ENCODE measurements around the gene ZC3H18. TPM values are rescaled to one million over a fixed set of nuclear protein-coding genes. Genes with fewer than 3 reads are reported as not detected.

Gene ZC3H18
- total RNA-seq, 4 donors from 2014 or later: 15.7 to 20.8 (median 20.3) TPM

GRCh38 chr16:88545781-88546180, 24.4 kb upstream of the ZC3H18 start:
- Histone ChIP-seq H3K27me3 (peaks cover 26% of the 10 kb centered on the region), H3K9me3 (peaks cover 14% of the 10 kb centered on the region), H3K27ac (no peak overlapping the region), H3K36me3 (no peaks in the 10 kb centered on the region), H3K4me1 (peaks cover 5% of the 10 kb centered on the region), H3K4me3 (no peak overlapping the region)
- WGBS: 59% methylated on average over 7 of the region's 7 CpGs
- DNase-seq (ENCODE audit: low spot score in 2 of 2): no peak
- TF ChIP-seq CTCF (IDR thresholded peaks at IDR 0.05) (no peak), POLR2AphosphoS5 (IDR thresholded peaks at IDR 0.05) (no peak), EP300 (IDR thresholded peaks at IDR 0.05) (no peak), POLR2A (IDR thresholded peaks at IDR 0.05) (no peak)

DNA sequence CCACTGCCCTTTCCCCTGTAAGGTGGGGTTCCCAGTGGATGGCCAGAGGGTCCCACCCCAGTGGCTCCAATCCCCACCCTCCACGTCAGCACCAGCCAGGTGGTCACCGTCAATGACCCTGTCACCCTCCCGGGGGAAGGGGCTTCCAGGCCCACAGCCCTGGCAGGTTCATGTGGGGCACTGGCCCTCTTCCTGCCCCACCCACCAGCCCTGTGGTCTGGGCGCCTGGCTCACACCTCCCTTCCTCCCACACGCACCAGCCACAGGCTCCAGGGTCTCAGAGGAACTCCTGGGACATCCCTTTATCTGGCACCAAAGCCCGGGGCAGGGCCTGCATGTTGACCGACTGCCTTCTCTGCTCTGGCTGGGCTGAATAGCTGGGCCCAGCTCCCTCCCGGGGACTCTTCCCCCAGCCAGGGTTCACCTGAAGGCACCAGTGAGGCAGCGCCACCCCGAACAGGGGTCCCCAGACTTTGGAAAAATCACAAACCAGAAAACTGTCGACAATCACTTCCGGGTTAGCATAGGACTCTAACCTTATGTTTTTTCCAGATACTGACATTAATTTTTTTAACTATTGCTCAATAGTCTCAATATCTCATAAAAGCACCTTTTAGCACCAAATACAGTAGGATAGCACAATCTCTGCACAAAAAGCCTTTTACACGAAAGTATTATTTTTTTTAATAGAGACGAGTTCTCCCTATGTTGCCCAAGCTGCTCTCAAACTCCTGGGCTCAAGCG, 21.9 kb upstream of the ZC3H18 start:
- Histone ChIP-seq H3K4me1 (peaks cover 5% of the 10 kb centered on the region), H3K9me3 (peaks cover 2% of the 10 kb centered on the region), H3K27me3 (peaks cover 20% of the 10 kb centered on the region), H3K27ac (no peak overlapping the region), H3K4me3 (no peak overlapping the region), H3K36me3 (no peaks in the 10 kb centered on the region)
- no peak for DNase-seq (ENCODE audit: low spot score in 2 of 2)
- TF ChIP-seq POLR2A (IDR thresholded peaks at IDR 0.05) (no peak), CTCF (IDR thresholded peaks at IDR 0.05) (no peak), EP300 (IDR thresholded peaks at IDR 0.05) (no peak), POLR2AphosphoS5 (IDR thresholded peaks at IDR 0.05) (no peak)
- WGBS: 78% methylated on average over 7 of the region's 15 CpGs

DNA sequence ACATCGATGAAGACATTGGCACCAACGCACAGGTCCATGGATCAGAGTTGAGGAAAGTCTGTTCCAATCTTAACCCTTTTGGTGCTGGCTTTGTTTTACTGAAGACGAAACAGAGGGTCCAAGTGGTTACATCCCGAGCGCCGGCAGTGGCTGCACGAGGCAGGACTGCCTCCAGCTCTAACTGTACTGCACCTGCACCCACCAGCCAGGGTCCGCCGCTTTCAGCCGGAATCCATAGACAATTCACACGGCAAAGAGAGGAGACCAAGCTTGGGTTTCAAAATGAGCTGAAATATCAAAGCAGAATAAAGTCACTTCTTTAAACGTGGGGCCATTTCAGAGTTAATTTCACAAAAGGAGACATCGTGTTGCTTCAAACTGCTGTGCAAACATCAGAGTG, 21.2 kb upstream of the ZC3H18 start:
- H3K27ac ChIP-seq: no peak overlapping the region
- DNase-seq (ENCODE audit: low spot score in 2 of 2): no peak
- 71% methylated on average over 13 of the region's 13 CpGs for WGBS
- TF ChIP-seq EP300 (IDR thresholded peaks at IDR 0.05): no peak
- no peak for TF ChIP-seq CTCF (IDR thresholded peaks at IDR 0.05)
- TF ChIP-seq POLR2A (IDR thresholded peaks at IDR 0.05): no peak
- TF ChIP-seq POLR2AphosphoS5 (IDR thresholded peaks at IDR 0.05): no peak
- H3K27me3 ChIP-seq: peaks cover 24% of the 10 kb centered on the region
- H3K9me3 ChIP-seq: no peaks in the 10 kb centered on the region
- no peak overlapping the region for H3K4me3 ChIP-seq
- peaks cover 5% of the 10 kb centered on the region for H3K4me1 ChIP-seq
- no peaks in the 10 kb centered on the region for H3K36me3 ChIP-seq

GRCh38 chr16:88549671-88550245, 20.4 kb upstream of the ZC3H18 start:
- Histone ChIP-seq H3K27ac (no peak overlapping the region), H3K36me3 (no peaks in the 10 kb centered on the region), H3K9me3 (no peaks in the 10 kb centered on the region), H3K4me1 (peaks cover 5% of the 10 kb centered on the region), H3K27me3 (peaks cover 29% of the 10 kb centered on the region), H3K4me3 (no peak overlapping the region)
- DNase-seq (ENCODE audit: low spot score in 2 of 2): no peak
- no peak for TF ChIP-seq CTCF (IDR thresholded peaks at IDR 0.05)
- no peak for TF ChIP-seq POLR2AphosphoS5 (IDR thresholded peaks at IDR 0.05)
- TF ChIP-seq EP300 (IDR thresholded peaks at IDR 0.05): no peak
- TF ChIP-seq POLR2A (IDR thresholded peaks at IDR 0.05): no peak
- 66% methylated on average over 9 of the region's 12 CpGs for WGBS

DNA sequence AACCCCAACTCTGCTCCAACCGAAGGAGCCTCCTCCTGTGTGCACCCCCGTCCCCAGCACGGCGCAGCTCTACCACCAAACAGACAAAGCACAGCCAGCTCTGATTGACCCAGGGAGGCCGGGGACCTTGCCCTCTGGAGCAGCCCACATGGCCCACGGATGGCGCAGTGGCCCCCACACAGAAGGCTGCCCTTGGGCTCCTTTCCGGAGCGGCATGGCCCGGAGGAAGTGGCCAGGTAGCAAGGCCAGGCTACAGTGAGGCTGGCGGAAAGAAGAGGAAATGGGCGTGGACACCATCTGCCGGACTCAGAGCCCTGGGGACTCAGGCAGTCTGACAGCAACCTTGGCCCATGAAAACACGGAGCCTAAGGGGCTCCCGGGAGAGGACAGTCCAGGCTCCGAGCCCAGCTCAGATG, 19.9 kb upstream of the ZC3H18 start:
- DNase-seq (ENCODE audit: low spot score in 2 of 2): no peak
- no peaks in the 10 kb centered on the region for H3K36me3 ChIP-seq
- H3K4me1 ChIP-seq: peaks cover 5% of the 10 kb centered on the region
- no peak overlapping the region for H3K27ac ChIP-seq
- H3K27me3 ChIP-seq: peaks cover 32% of the 10 kb centered on the region
- H3K9me3 ChIP-seq: no peaks in the 10 kb centered on the region
- TF ChIP-seq POLR2AphosphoS5 (IDR thresholded peaks at IDR 0.05) (no peak), EP300 (IDR thresholded peaks at IDR 0.05) (no peak), POLR2A (IDR thresholded peaks at IDR 0.05) (no peak), CTCF (IDR thresholded peaks at IDR 0.05) (no peak)
- H3K4me3 ChIP-seq: no peak overlapping the region
- WGBS: 56% methylated on average over 6 of the region's 16 CpGs
